ENCODE measurements around the gene MOSPD3. TPM values are rescaled to one million over a fixed set of nuclear protein-coding genes. Genes with fewer than 3 reads are reported as not detected.

Gene MOSPD3
- total RNA-seq, 1 experiment from 2014 or later, result 16.7 TPM

DNA sequence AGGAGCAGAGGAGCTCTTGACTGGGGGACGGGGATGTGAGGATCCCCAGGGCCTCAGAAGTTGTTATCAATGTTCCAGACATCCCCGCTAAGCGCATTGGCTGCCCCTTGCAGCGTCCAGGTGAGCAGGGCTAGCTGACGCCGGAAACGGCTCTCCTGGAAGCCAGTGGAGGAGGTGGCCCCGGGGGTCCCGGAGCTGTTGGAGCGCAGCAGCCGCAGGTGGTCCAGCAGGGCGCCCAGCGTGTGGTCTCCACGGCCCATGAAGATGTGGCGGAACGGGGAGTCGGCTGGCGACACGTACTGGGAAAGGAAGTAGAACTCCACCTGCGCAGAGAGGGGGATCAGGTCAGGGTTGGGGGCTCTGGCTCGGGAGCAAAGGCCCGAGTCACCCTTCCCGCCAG is 8.5 kb downstream of the MOSPD3 start:
- Histone ChIP-seq H3K4ac (ENCODE audit: low read depth, low read length) (no peak overlapping the region), H2AK5ac (ENCODE audit: insufficient read length, low read length) (no peak overlapping the region), H3K9me3 (ENCODE audit: control insufficient read depth, low read depth, low read length) (no peaks in the 10 kb centered on the region), H3K27me3 (ENCODE audit: insufficient read depth, low read length) (peaks cover 1% of the 10 kb centered on the region; the same call in 1 of the 2 replicates), H2BK20ac (ENCODE audit: low read depth, low read length, poor library complexity, severe bottlenecking) (no peak overlapping the region), H3K18ac (ENCODE audit: insufficient read length, low read depth, low read length) (no peak overlapping the region), H2BK120ac (ENCODE audit: low read depth, low read length, poor library complexity, severe bottlenecking) (no peak overlapping the region), H3K27ac (ENCODE audit: insufficient read length, low read depth, low read length) (no peak overlapping the region), H3K4me1 (ENCODE audit: insufficient read depth, low read length) (no peaks in the 10 kb centered on the region), H2BK5ac (ENCODE audit: insufficient read length, low read length) (no peak overlapping the region), H3K79me2 (ENCODE audit: insufficient read depth, low read length) (no peaks in the 10 kb centered on the region), H4K5ac (ENCODE audit: insufficient read length, low read depth, low read length) (no peak overlapping the region), H2BK12ac (ENCODE audit: insufficient read length, low read depth, low read length) (no peak overlapping the region), H3K14ac (ENCODE audit: insufficient read depth, low read length) (no peak overlapping the region), H3K4me2 (ENCODE audit: insufficient read depth, insufficient read length, low read length) (no peak overlapping the region), H3K23me2 (ENCODE audit: insufficient read length, low read depth, low read length, poor library complexity, severe bottlenecking) (no peaks in the 10 kb centered on the region), H4K91ac (ENCODE audit: insufficient read length, low read depth, low read length) (no peak overlapping the region), H3K9ac (ENCODE audit: extremely low read depth, insufficient read length, low read length) (no peak overlapping the region), H3K23ac (ENCODE audit: insufficient read length, low read depth, low read length) (no peak overlapping the region), H3K79me1 (ENCODE audit: insufficient read depth, low read depth, low read length, poor library complexity, severe bottlenecking) (no peaks in the 10 kb centered on the region), H4K20me1 (ENCODE audit: control insufficient read depth, insufficient read depth, insufficient read length) (no peaks in the 10 kb centered on the region), H3K56ac (ENCODE audit: insufficient read length, low read depth, low read length) (no peak overlapping the region), H2BK15ac (ENCODE audit: low read depth, low read length) (no peak overlapping the region; the same call in 1 of the 2 replicates), H3T11ph (ENCODE audit: low read length) (no peak overlapping the region), H4K8ac (replicated peaks; ENCODE audit: insufficient read length, low read depth, low read length) (no peak overlapping the region), H2AFZ (ENCODE audit: low read length) (no peak overlapping the region)
- WGBS (ENCODE audit: extremely low coverage, insufficient read length, low lambda C conversion rate), result no CpG with 5 or more reads among the region's 23 CpGs
- no peak overlapping the region; a peak in 1 of 7 replicates for H3K27ac Mint-ChIP-seq
- H3K4me1 Mint-ChIP-seq, result peaks cover under 1 to 2% of the 10 kb centered on the region in 2 experiments
- peaks cover 0 to 1% (median 0%) of the 10 kb centered on the region in 3 experiments; a peak in 1 of 7 replicates for H3K36me3 Mint-ChIP-seq (ENCODE audit: insufficient read depth in 1 of 3, low read depth in 3 of 3)
- no peak overlapping the region for H3K4me3 Mint-ChIP-seq
- DNase-seq, result no peak
- TF ChIP-seq, protein P1, sequence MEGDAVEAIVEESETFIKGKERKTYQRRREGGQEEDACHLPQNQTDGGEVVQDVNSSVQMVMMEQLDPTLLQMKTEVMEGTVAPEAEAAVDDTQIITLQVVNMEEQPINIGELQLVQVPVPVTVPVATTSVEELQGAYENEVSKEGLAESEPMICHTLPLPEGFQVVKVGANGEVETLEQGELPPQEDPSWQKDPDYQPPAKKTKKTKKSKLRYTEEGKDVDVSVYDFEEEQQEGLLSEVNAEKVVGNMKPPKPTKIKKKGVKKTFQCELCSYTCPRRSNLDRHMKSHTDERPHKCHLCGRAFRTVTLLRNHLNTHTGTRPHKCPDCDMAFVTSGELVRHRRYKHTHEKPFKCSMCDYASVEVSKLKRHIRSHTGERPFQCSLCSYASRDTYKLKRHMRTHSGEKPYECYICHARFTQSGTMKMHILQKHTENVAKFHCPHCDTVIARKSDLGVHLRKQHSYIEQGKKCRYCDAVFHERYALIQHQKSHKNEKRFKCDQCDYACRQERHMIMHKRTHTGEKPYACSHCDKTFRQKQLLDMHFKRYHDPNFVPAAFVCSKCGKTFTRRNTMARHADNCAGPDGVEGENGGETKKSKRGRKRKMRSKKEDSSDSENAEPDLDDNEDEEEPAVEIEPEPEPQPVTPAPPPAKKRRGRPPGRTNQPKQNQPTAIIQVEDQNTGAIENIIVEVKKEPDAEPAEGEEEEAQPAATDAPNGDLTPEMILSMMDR (conservative IDR thresholded peaks at IDR 0.05), result no peak
- no peaks in the 10 kb centered on the region; a peak in 1 of 5 replicates for H3K9me3 Mint-ChIP-seq
- H3K27me3 Mint-ChIP-seq (ENCODE audit: low read depth), result peaks cover 14% of the 10 kb centered on the region
